ENCODE data around the gene SLC6A6. TPM values are rescaled to one million over a fixed set of nuclear protein-coding genes. Genes with fewer than 3 reads are reported as not detected.

SLC6A6 gene
- polyA plus RNA-seq, 1 of the 3 experiments (the other 2 are of a cell fraction): 19.1 TPM

- Histone ChIP-seq H3K9me2 (no peaks in the 10 kb centered on the region), H3K27me3 (ENCODE audit: insufficient read depth) (no peaks in the 10 kb centered on the region), H3K9ac (no peak overlapping the region), H4K20me1 (ENCODE audit: insufficient read depth) (no peaks in the 10 kb centered on the region), H3K36me3 (replicated peaks in 1 of 2; ENCODE audit: control insufficient read depth in 1 of 2, insufficient read depth in 2 of 2, low read length in 1 of 2) (no peaks in the 10 kb centered on the region), H3K4me2 (no peak overlapping the region), H2AFZ (ENCODE audit: low read depth) (no peak overlapping the region), H3K27ac (ENCODE audit: low read depth in 2 of 2, low read length in 1 of 2) (no peak overlapping the region), H3K9me3 (no peaks in the 10 kb centered on the region), H3K4me3 (ENCODE audit: low read depth in 2 of 2, low read length in 1 of 2) (no peak overlapping the region), H3K79me2 (ENCODE audit: insufficient read depth) (no peaks in the 10 kb centered on the region), H3K4me1 (ENCODE audit: control insufficient read depth in 1 of 2, insufficient read depth in 2 of 2, low read depth in 1 of 2, low read length in 1 of 2) (peaks cover 0 to 14% of the 10 kb centered on the region in 2 experiments; a peak in 1 of 4 replicates), H3F3A (replicated peaks; ENCODE audit: insufficient read depth) (no peaks in the 10 kb centered on the region)
- no peak for DNase-seq
- POLR2A ChIA-PET: interaction anchor here (1.3 kb wide), 1 partner anchor 143 kb away, joined by 5 read pairs; the partner anchor contains the start of gene CCDC174
- WGBS (ENCODE audit: low lambda C conversion rate): under 1% methylated on average over 3 of the region's 3 CpGs
- CTCF ChIA-PET: interaction anchor here (0.6 to 11.4 kb wide), 44 partner anchors 9 to 421 kb away, joined by 3 to 183 read pairs (median 4); partner anchors contain the start of genes CCDC174 and GRIP2
- TF ChIP-seq RAD21 (IDR thresholded peaks at IDR 0.05; ENCODE audit: low read length) (no peak), NFIC (IDR thresholded peaks at IDR 0.05; ENCODE audit: borderline replicate concordance) (no peak)
Observed at GRCh38 chr3:14508505-14508819, 106.1 kb downstream of the SLC6A6 start.

GRCh38 chr3:14508966-14509795 is 106.8 kb downstream of the SLC6A6 start:
- H3K79me2 ChIP-seq (ENCODE audit: insufficient read depth): no peaks in the 10 kb centered on the region
- no peaks in the 10 kb centered on the region for H3F3A ChIP-seq (replicated peaks; ENCODE audit: insufficient read depth)
- ChIA-PET CTCF (interaction anchor here (0.6 to 11.4 kb wide), 60 partner anchors 10 to 420 kb away, joined by 3 to 183 read pairs (median 4); partner anchors contain the start of genes CCDC174 and GRIP2), POLR2A (interaction anchor here (1.3 kb wide), 1 partner anchor 142 kb away, joined by 5 read pairs; the partner anchor contains the start of gene CCDC174)
- no peaks in the 10 kb centered on the region for H3K9me3 ChIP-seq
- no peak overlapping the region for H3K4me2 ChIP-seq
- H3K27ac ChIP-seq (ENCODE audit: low read depth in 2 of 2, low read length in 1 of 2): no peak overlapping the region
- no peaks in the 10 kb centered on the region for H3K27me3 ChIP-seq (ENCODE audit: insufficient read depth)
- peak overlapping the region in 1 of 2 experiments; percentile 27; a peak in 2 of 4 replicates for H3K4me3 ChIP-seq (ENCODE audit: low read depth in 2 of 2, low read length in 1 of 2)
- H2AFZ ChIP-seq (ENCODE audit: low read depth): no peak overlapping the region
- no peaks in the 10 kb centered on the region for H3K36me3 ChIP-seq (replicated peaks in 1 of 2; ENCODE audit: control insufficient read depth in 1 of 2, insufficient read depth in 2 of 2, low read length in 1 of 2)
- H3K4me1 ChIP-seq (ENCODE audit: control insufficient read depth in 1 of 2, insufficient read depth in 2 of 2, low read depth in 1 of 2, low read length in 1 of 2): peaks cover 0 to 14% of the 10 kb centered on the region in 2 experiments; a peak in 1 of 4 replicates
- peak; percentile 69 for TF ChIP-seq SMC3 (IDR thresholded peaks at IDR 0.05; ENCODE audit: low read depth, low read length)
- TF ChIP-seq RAD21 (IDR thresholded peaks at IDR 0.05; ENCODE audit: low read length): peak; percentile 82
- no peak for TF ChIP-seq POLR2AphosphoS5 (IDR thresholded peaks at IDR 0.05; ENCODE audit: low read depth, low read length)
- TF ChIP-seq CTCF (IDR thresholded peaks at IDR 0.05): peak; percentile 74
- no peak for TF ChIP-seq GABPA (IDR thresholded peaks at IDR 0.05; ENCODE audit: low read depth)
- H3K9ac ChIP-seq: no peak overlapping the region
- H4K20me1 ChIP-seq (ENCODE audit: insufficient read depth): no peaks in the 10 kb centered on the region
- DNase-seq: peak; percentile 94
- 28% methylated on average over 17 of the region's 22 CpGs for WGBS (ENCODE audit: low lambda C conversion rate)
- H3K9me2 ChIP-seq: no peaks in the 10 kb centered on the region

GRCh38 chr3:14509796-14510100 is 107.3 kb downstream of the SLC6A6 start:
- ChIA-PET POLR2A (interaction anchor here (1.3 kb wide), 1 partner anchor 142 kb away, joined by 5 read pairs; the partner anchor contains the start of gene CCDC174), CTCF (interaction anchor here (0.7 to 11.4 kb wide), 29 partner anchors 10 to 411 kb away, joined by 3 to 183 read pairs (median 5); partner anchors contain the start of genes CCDC174 and GRIP2)
- Histone ChIP-seq H2AFZ (ENCODE audit: low read depth) (no peak overlapping the region), H3K27ac (ENCODE audit: low read depth in 2 of 2, low read length in 1 of 2) (no peak overlapping the region), H4K20me1 (ENCODE audit: insufficient read depth) (no peaks in the 10 kb centered on the region), H3K4me1 (ENCODE audit: control insufficient read depth in 1 of 2, insufficient read depth in 2 of 2, low read depth in 1 of 2, low read length in 1 of 2) (peaks cover 0 to 14% of the 10 kb centered on the region in 2 experiments; a peak in 1 of 4 replicates), H3K4me3 (ENCODE audit: low read depth in 2 of 2, low read length in 1 of 2) (no peak overlapping the region), H3K9me2 (no peaks in the 10 kb centered on the region), H3K9ac (no peak overlapping the region), H3K27me3 (ENCODE audit: insufficient read depth) (no peaks in the 10 kb centered on the region), H3K4me2 (no peak overlapping the region), H3K9me3 (no peaks in the 10 kb centered on the region), H3F3A (replicated peaks; ENCODE audit: insufficient read depth) (no peaks in the 10 kb centered on the region), H3K36me3 (replicated peaks in 1 of 2; ENCODE audit: control insufficient read depth in 1 of 2, insufficient read depth in 2 of 2, low read length in 1 of 2) (no peaks in the 10 kb centered on the region), H3K79me2 (ENCODE audit: insufficient read depth) (no peaks in the 10 kb centered on the region)
- 94% methylated on average over 7 of the region's 10 CpGs for WGBS (ENCODE audit: low lambda C conversion rate)
- DNase-seq: no peak
- no peak for TF ChIP-seq MXI1 (IDR thresholded peaks at IDR 0.05; ENCODE audit: low read depth, low read length)
- TF ChIP-seq ELF1 (IDR thresholded peaks at IDR 0.05): no peak
- no peak for TF ChIP-seq REST (IDR thresholded peaks at IDR 0.05; ENCODE audit: low read depth, low read length)
- no peak for TF ChIP-seq RAD21 (IDR thresholded peaks at IDR 0.05; ENCODE audit: low read length)
- no peak for TF ChIP-seq RXRA (IDR thresholded peaks at IDR 0.05; ENCODE audit: borderline replicate concordance, low read depth)
- no peak for TF ChIP-seq GATA2 (CRISPR knock-in tag; IDR thresholded peaks at IDR 0.05)
- TF ChIP-seq FOSL2 (IDR thresholded peaks at IDR 0.05; ENCODE audit: borderline replicate concordance, low read depth): no peak
- TF ChIP-seq RFX5 (IDR thresholded peaks at IDR 0.05; ENCODE audit: low read length): no peak
- no peak for TF ChIP-seq YY1 (IDR thresholded peaks at IDR 0.05; ENCODE audit: low read depth)
- TF ChIP-seq NFIC (IDR thresholded peaks at IDR 0.05; ENCODE audit: borderline replicate concordance): no peak
- TF ChIP-seq EZH2phosphoT487 (IDR thresholded peaks at IDR 0.05; ENCODE audit: borderline replicate concordance, low read depth): no peak

Data from SK-N-SH (cell line).